NB4 (cell line): Measurements from ENCODE around the gene CCHCR1.
A peak's percentile ranks its signal among the peaks of the same experiment; 100 is the strongest.

Experiments
- DNase-seq: peaks from one replicate; pipeline ENCODE4 v3.0.0; 2010; ENCODE audit warnings: low read depth
- H3K4me3 ChIP-seq: one replicate; pipeline ENCODE4 v1.5.1; 2011; ENCODE audit warnings: mild to moderate bottlenecking, low read depth, low read length, moderate library complexity
- CTCF ChIP-seq: IDR thresholded peaks from one replicate; pipeline ENCODE4 v1.5.1; 2012; ENCODE audit warnings: low read depth, low read length
- MAX ChIP-seq: IDR thresholded peaks from 2 replicates; pipeline ENCODE4 v1.6.1; 2011; ENCODE audit warnings: low read depth, low read length
- MYC ChIP-seq: IDR thresholded peaks from 2 replicates; pipeline ENCODE4 v1.6.1; 2011; ENCODE audit warnings: low read depth, low read length
- POLR2A ChIP-seq: IDR thresholded peaks from 2 replicates; pipeline ENCODE4 v1.6.1; 2011; ENCODE audit warnings: mild to moderate bottlenecking; ENCODE audit not compliant: insufficient read length; ENCODE audit errors: extremely low read depth

The CCHCR1 gene

GRCh38 chr6:31125586-31126363 is 31.8 kb downstream of the CCHCR1 start:
- TF ChIP-seq POLR2A (no peak), MYC (no peak), MAX (no peak), CTCF (no peak)
- H3K4me3 ChIP-seq: no peak overlapping the region

GRCh38 chr6:31125162-31125561 is 32.4 kb downstream of the CCHCR1 start:
- H3K4me3 ChIP-seq: no peak overlapping the region
- TF ChIP-seq POLR2A (no peak), CTCF (no peak), MAX (no peak), MYC (no peak)
- DNase-seq: no peak

More at GRCh38 chr6:31125586-31126363, 31.8 kb downstream of the CCHCR1 start:
- peak; percentile 23 for DNase-seq

- TF ChIP-seq MYC (no peak), MAX (no peak), CTCF (no peak)
- no peak overlapping the region for H3K4me3 ChIP-seq
- DNase-seq: no peak
These were observed 34.6 kb downstream of the CCHCR1 start for GRCh38 chr6:31122791-31123706.

- no peak overlapping the region for H3K4me3 ChIP-seq
- TF ChIP-seq POLR2A (no peak), MAX (no peak)
- DNase-seq: no peak
These were observed 36.3 kb downstream of the CCHCR1 start for GRCh38 chr6:31121131-31121790.

GRCh38 chr6:31120151-31120915 is 37.3 kb downstream of the CCHCR1 start, which contains the start of gene CDSN:
CDSN (minus strand) TSS chr6:31120446; CDS start chr6:31120419, 27 bp downstream.
- H3K4me3 ChIP-seq: no peak within 1 kb of the TSS
- TF ChIP-seq MAX (no peak), MYC (no peak), POLR2A (no peak), CTCF (no peak)
- DNase-seq: no peak
